Mucosa of descending colon (tissue), 3 donors: ENCODE measurements around the gene FMO1. TPM values are rescaled to one million over a fixed set of nuclear protein-coding genes. Genes with fewer than 3 reads are reported as not detected.
"Not testable (repeated sequence)": the region's sequence is repeated elsewhere in the genome, so short reads cannot be mapped to it uniquely, and the experiment has no call there.

Source experiments
- ATAC-seq: fragments of 200-7000 bp; cut with Tn5 transposase; one replicate; pipeline ENCODE4 v1.9.1; 2020; ENCODE audit warnings: mild to moderate bottlenecking, moderate library complexity
- DNase-seq, 3 donors: peaks; one replicate each; pipeline ENCODE4 v3.0.0-alpha.2; 2020
- H3K36me3 ChIP-seq: fragments of 200-600 bp; one replicate; pipeline ENCODE4 v1.8.0; 2021; ENCODE audit warnings: low read depth, mild to moderate bottlenecking
- H3K4me1 ChIP-seq: fragments of 200-600 bp; one replicate; pipeline ENCODE4 v1.8.0; 2021; ENCODE audit warnings: low read depth, mild to moderate bottlenecking
- H3K4me3 ChIP-seq: fragments of 200-600 bp; one replicate; pipeline ENCODE4 v1.8.0; 2021; ENCODE audit warnings: mild to moderate bottlenecking
- H3K9me3 ChIP-seq: fragments of 200-600 bp; one replicate; pipeline ENCODE4 v1.8.0; 2021; ENCODE audit warnings: mild to moderate bottlenecking
- CTCF ChIP-seq: fragments of 200-600 bp; IDR thresholded peaks from one replicate; pipeline ENCODE4 v1.8.0; 2022; ENCODE audit warnings: antibody characterized with exemption, mild to moderate bottlenecking
- intact Hi-C, 2 donors: fragments of 100-400 bp; cut with DNase I in 1 of 2; cut with micrococcal nuclease in 1 of 2; formaldehyde crosslinking; loops; one replicate each; pipeline versions ENCODE4 v1.11.0 to v1.11.1; 2022; cut with DNase I, micrococcal nuclease
- total RNA-seq, 3 donors: library from RNA; stranded (reverse); fragmentation: NEBNext Ultra II Directional in 2 of 3; extraction: Animal tissue kit (Norgen Biotek cat#: 25700) in 2 of 3; gene quantifications; one replicate each; pipeline versions ENCODE4 v1.2.1 to v1.2.4, GENCODE V29; 2021 to 2023
- donor health status: DM: no; HTN: no; CAD: no; lungs with moderate emphysema.
- donor health status: DM: no; HTN: no; CAD: no.
- donor health status: DM: no; HTN: yes; CAD: no.

The FMO1 gene
- total RNA-seq, 3 donors from 2014 or later = not detected

GRCh38 chr1:171226747-171227370 lies 21.4 kb upstream of the FMO1 start:
- intact Hi-C loops = loop anchor here in 1 of 2 donors (2.0 kb wide), 1 partner anchor 146 kb away; no protein-coding TSS in a partner anchor
- peak; percentile 90 for ATAC-seq
- H3K4me3 ChIP-seq = no peak overlapping the region
- no peaks in the 10 kb centered on the region for H3K9me3 ChIP-seq
- no peaks in the 10 kb centered on the region for H3K4me1 ChIP-seq
- TF ChIP-seq CTCF = peak; percentile 27
- DNase-seq = peak in 1 of 3 donors; percentile 56
- no peaks in the 10 kb centered on the region for H3K36me3 ChIP-seq

GRCh38 chr1:171231326-171231725 lies 17.0 kb upstream of the FMO1 start:
- TF ChIP-seq CTCF = no peak

GRCh38 chr1:171233183-171233582 lies 15.1 kb upstream of the FMO1 start:
- ATAC-seq (no peak), DNase-seq (no peak)
- intact Hi-C loops = no loop called here
- Histone ChIP-seq H3K4me3 (no peak overlapping the region), H3K36me3 (no peaks in the 10 kb centered on the region), H3K9me3 (no peaks in the 10 kb centered on the region), H3K4me1 (no peaks in the 10 kb centered on the region)
- TF ChIP-seq CTCF = no peak

More at GRCh38 chr1:171231326-171231725, 17.0 kb upstream of the FMO1 start:
- H3K9me3 ChIP-seq = no peaks in the 10 kb centered on the region
- ATAC-seq (no peak), DNase-seq (no peak)
- intact Hi-C loops = no loop called here
- no peaks in the 10 kb centered on the region for H3K36me3 ChIP-seq
- H3K4me3 ChIP-seq = no peak overlapping the region
- H3K4me1 ChIP-seq = no peaks in the 10 kb centered on the region

- intact Hi-C loops, ATAC-seq, H3K9me3 ChIP-seq, H3K4me3 ChIP-seq, H3K4me1 ChIP-seq, H3K36me3 ChIP-seq, DNase-seq: not testable (repeated sequence)
Observed at GRCh38 chr1:171236231-171236630, 12.1 kb upstream of the FMO1 start.

- no peak for TF ChIP-seq CTCF
- DNase-seq = no peak
- H3K9me3 ChIP-seq = no peaks in the 10 kb centered on the region
- no peaks in the 10 kb centered on the region for H3K4me1 ChIP-seq
- no peak overlapping the region for H3K4me3 ChIP-seq
- no peaks in the 10 kb centered on the region for H3K36me3 ChIP-seq
- intact Hi-C loops = loop anchor here in 1 of 2 donors (10.0 kb wide), 1 partner anchor 61 kb away; no protein-coding TSS in a partner anchor
- no peak for ATAC-seq
Observed at GRCh38 chr1:171243878-171244277, 4.4 kb upstream of the FMO1 start.

- peak in 1 of 3 donors; percentile 65 for DNase-seq
- Histone ChIP-seq H3K4me3 (no peak overlapping the region), H3K36me3 (no peaks in the 10 kb centered on the region), H3K4me1 (no peaks in the 10 kb centered on the region), H3K9me3 (no peaks in the 10 kb centered on the region)
- intact Hi-C loops = loop anchor here in 1 of 2 donors (10.0 kb wide), 1 partner anchor 59 kb away; no protein-coding TSS in a partner anchor
- ATAC-seq = peak; percentile 70
- peak; percentile 29 for TF ChIP-seq CTCF
Observed at GRCh38 chr1:171245458-171246064, 2.7 kb upstream of the FMO1 start.
